WI38 (cell line): ENCODE measurements around the gene PPP2R5C.

Experiments used
- H3K4me3 ChIP-seq: 2 replicates; pipeline ENCODE4 v1.5.1; 2011; ENCODE audit warnings: low read depth, mild to moderate bottlenecking, control low read depth, low read length
- TF ChIP-seq, protein P1 (sequence below): IDR thresholded peaks from 2 replicates; pipeline ENCODE4 v1.5.1; 2012; ENCODE audit warnings: low read depth, mild to moderate bottlenecking, control low read depth, low read length

PPP2R5C gene

DNA sequence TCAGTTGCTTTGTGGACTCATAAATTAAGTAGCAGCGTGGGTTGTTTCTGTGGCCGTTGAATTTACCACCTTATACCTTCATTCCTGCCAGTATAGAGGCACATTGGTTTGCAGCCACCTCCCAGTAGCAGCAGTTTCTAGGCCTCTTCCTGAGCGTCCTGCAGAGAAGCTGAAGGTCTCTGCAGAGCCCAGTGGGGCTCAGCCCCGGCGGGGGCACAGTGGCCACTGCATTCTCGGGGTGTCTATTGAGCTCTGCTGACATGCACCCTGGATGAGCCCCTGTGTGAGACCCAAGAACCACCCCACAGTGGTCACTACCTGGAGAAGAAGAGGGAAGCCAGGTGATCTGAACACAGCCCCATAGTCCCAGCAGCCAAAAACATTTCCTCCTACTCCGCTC is 145.1 kb downstream of the PPP2R5C start:
- no peak overlapping the region for H3K4me3 ChIP-seq
- TF ChIP-seq, protein P1, sequence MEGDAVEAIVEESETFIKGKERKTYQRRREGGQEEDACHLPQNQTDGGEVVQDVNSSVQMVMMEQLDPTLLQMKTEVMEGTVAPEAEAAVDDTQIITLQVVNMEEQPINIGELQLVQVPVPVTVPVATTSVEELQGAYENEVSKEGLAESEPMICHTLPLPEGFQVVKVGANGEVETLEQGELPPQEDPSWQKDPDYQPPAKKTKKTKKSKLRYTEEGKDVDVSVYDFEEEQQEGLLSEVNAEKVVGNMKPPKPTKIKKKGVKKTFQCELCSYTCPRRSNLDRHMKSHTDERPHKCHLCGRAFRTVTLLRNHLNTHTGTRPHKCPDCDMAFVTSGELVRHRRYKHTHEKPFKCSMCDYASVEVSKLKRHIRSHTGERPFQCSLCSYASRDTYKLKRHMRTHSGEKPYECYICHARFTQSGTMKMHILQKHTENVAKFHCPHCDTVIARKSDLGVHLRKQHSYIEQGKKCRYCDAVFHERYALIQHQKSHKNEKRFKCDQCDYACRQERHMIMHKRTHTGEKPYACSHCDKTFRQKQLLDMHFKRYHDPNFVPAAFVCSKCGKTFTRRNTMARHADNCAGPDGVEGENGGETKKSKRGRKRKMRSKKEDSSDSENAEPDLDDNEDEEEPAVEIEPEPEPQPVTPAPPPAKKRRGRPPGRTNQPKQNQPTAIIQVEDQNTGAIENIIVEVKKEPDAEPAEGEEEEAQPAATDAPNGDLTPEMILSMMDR: no peak

DNA sequence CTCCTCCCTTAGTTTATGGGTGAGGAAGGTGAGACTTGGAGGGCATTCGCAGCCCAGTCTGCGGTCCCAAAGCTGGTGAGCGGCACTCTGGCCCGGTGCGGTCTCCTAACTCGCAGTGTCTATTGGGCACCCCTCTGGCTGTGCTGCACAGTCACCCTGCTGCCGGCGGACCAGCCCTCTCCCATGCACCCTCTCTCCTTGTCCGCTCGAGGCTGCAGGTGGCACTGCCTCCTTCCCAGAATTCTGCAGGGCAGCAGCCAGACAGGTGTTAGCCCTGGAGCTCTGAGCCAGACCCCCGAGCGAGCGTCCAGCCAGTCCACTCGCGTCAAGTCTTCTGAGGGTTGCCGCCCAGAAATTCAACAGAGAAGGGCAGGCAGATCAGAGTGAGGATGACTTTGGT is 146.1 kb downstream of the PPP2R5C start:
- TF ChIP-seq, protein P1: no peak
- H3K4me3 ChIP-seq: no peak overlapping the region

DNA sequence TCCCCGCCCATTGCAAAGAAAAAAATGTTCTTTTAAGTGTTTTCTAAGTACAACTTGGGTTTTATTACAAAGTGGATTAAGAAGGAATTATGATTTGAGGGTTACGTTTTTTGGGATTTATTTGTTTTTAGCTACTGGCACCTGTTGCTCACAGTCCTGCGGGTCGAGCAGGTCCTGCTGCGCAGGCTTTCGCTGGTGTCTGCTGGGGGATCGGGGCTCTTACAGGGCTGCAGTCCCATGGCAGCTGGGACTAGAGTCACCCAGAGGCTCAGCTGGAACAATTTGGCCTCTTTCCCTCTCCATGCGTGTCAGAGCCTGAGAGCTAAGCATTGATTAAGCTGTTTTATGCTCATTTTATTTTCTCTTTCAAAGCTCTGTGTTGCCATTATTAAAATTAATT is 147.3 kb downstream of the PPP2R5C start:
- TF ChIP-seq, protein P1: no peak
- no peak overlapping the region for H3K4me3 ChIP-seq

DNA sequence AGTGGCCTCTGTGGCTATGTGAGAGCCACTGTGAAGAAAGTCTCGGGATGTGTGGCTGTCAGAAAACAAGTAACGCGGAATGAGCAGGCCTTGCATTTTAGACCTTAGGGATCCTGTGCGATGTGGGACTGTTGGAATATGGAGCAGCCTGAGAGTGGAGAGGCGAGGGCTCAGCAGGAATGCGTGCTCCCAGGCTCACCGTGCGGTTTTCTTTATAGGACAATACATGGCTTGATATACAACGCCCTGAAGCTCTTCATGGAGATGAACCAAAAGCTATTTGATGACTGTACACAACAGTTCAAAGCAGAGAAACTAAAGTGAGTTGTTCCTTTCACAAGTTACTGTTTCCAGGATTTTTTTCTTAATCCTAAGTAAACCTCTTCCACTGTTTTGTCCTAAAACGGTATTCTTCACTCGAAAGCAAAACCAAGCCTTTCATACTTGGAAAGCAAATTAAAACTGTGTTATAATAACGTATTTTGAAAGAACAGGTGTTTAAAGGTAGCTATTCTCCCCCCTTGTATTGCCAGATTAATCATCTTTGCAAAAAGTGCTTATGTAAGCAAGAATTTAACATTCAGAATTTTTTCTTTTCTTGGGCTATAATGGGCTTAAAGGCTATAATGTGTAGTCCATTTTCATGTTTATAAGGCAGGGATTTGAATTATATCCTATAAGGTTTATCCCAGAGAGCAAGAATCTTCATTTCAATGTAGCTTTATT is 148.0 kb downstream of the PPP2R5C start:
- TF ChIP-seq, protein P1: no peak
- H3K4me3 ChIP-seq: no peak overlapping the region

DNA sequence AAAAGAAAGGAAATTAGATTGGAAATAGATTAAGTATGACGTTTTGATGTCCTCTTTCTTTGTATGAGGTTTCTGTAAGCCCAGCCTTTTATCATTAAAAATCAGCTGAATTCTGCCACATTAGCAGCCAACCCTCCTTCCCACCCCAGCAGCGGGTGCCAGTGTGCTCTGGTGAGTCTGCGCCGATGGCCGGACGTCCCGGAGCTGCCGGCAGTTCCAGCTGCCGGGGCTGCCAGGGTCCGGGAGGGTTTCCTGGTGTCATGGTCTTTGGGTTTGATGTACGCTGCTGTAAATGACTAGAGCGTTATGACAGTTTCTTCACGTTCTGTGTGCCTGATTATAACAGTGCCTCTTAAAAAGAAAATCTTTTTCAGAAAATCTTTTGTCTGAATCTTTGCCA is 151.3 kb downstream of the PPP2R5C start:
- TF ChIP-seq, protein P1: no peak
- H3K4me3 ChIP-seq: no peak overlapping the region

DNA sequence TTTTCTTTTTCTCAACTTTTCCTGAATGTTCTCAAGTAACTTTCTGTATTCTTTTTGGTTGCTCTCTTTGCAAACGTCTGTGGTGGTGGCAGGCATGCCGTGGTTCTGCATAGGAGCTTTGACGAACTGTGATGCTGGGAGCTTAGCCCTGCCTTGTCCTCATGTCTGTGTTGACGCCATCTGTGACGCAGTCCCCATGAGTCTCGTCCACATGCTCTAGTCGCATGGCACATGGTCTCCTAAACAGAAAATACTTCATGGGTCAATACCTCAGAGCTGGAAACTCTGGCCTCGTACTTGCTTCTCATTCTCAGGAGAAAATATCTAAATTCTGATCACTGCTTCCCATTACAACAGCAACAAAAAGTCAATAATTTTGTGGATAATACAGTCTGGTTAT is 152.6 kb downstream of the PPP2R5C start:
- no peak overlapping the region for H3K4me3 ChIP-seq
- TF ChIP-seq, protein P1: no peak

DNA sequence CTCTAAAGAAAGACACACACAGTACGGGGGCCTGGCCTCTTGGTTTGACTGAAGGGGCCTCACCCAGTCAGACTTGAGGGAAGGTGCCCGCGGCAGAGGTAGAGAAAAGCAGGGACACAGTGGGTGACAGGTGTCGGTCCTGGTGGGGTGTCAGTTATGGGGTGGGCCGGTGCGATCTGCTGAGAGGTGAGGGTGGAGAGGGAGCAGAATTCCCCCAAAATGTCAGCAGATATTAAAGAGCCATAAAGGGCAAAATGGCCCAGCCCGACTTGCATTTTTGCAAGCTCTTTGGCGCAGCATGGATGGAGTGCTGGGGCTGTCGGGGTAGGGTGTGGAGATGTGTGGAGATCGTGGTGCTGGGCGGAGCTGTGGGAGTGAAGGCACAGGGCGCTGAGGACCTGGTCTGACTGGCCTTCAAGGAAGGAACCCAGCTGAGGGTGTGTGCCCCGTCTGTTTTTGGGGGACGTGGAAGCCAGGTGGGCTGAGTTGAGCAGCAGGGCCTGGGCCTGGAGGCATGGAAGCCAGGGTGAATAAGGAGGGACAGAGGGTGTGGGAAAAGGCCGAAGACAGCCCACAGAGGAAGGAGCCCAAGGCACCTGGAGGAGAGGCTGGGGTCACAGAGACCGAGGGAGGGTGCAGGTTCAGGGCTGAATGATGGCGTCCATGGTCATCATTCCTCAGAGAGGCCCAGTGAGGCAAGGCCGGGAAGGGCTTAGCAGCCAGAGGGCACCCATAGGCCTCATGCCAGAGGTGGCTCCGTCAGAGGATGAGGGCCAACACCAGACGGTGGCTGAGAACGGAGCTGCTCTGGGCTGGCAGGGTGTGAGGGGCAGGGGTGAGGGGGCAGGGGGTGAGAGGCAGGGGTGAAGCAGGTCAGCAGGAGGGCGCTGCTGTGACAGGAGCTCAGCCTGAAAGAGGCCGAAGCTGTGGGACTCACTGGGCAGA is 154.6 kb downstream of the PPP2R5C start:
- TF ChIP-seq, protein P1: no peak
- no peak overlapping the region for H3K4me3 ChIP-seq
